Endodermal cell (in vitro differentiated cells): ENCODE data around the gene FAM9C. TPM values are rescaled to one million over a fixed set of nuclear protein-coding genes. Genes with fewer than 3 reads are reported as not detected.

Experiments
- DNase-seq: peaks from one replicate; pipeline ENCODE4 v3.0.0-alpha.2; 2017
- H3K27ac ChIP-seq: 2 replicates; pipeline ENCODE4 v1.5.1; 2013; ENCODE audit warnings: mild to moderate bottlenecking, low read depth, low read length, moderate library complexity
- H3K27me3 ChIP-seq: 2 replicates; pipeline ENCODE4 v1.6.1; 2013; ENCODE audit warnings: mild to moderate bottlenecking, low read length, moderate library complexity; ENCODE audit not compliant: insufficient read depth, control insufficient read depth, poor library complexity, severe bottlenecking
- H3K36me3 ChIP-seq: 2 replicates; pipeline ENCODE4 v1.7.0; 2013; ENCODE audit warnings: mild to moderate bottlenecking, low read length, moderate library complexity; ENCODE audit not compliant: control insufficient read depth, insufficient read depth
- H3K4me1 ChIP-seq: one replicate; pipeline ENCODE4 v1.7.0; 2013; ENCODE audit warnings: low read length; ENCODE audit not compliant: control insufficient read depth, insufficient read depth
- H3K4me3 ChIP-seq: 2 replicates; pipeline ENCODE4 v1.5.1; 2013; ENCODE audit warnings: mild to moderate bottlenecking, low read length, moderate library complexity
- H3K9ac ChIP-seq: 2 replicates; pipeline ENCODE4 v1.6.1; 2013; ENCODE audit warnings: mild to moderate bottlenecking, low read length, moderate library complexity; ENCODE audit not compliant: poor library complexity, severe bottlenecking; ENCODE audit errors: extremely low read depth
- H3K9me3 ChIP-seq: 2 replicates; pipeline ENCODE4 v1.6.1; 2013; ENCODE audit warnings: mild to moderate bottlenecking, low read length, moderate library complexity; ENCODE audit not compliant: control insufficient read depth
- H3K27ac Mint-ChIP-seq: 2 replicates; pipeline ENCODE4 v1.8.0; 2020; ENCODE audit warnings: mixed read lengths
- H3K27me3 Mint-ChIP-seq: 2 replicates; pipeline ENCODE4 v1.8.0; 2021; ENCODE audit warnings: mild to moderate bottlenecking, mixed read lengths; ENCODE audit not compliant: insufficient read depth
- H3K36me3 Mint-ChIP-seq: 2 replicates; pipeline ENCODE4 v1.8.0; 2020; ENCODE audit warnings: low read depth, mixed read lengths
- H3K4me1 Mint-ChIP-seq: 2 replicates; pipeline ENCODE4 v1.8.0; 2020; ENCODE audit warnings: mixed read lengths
- H3K4me3 Mint-ChIP-seq: 2 replicates; pipeline ENCODE4 v1.8.0; 2020; ENCODE audit warnings: mild to moderate bottlenecking, moderate library complexity, mixed read lengths
- H3K9me3 Mint-ChIP-seq: 2 replicates; pipeline ENCODE4 v1.8.0; 2020; ENCODE audit warnings: mild to moderate bottlenecking, mixed read lengths
- CTCF ChIP-seq: fragments of 200-600 bp; sonication (generic); conservative IDR thresholded peaks from 2 replicates; pipeline ENCODE4 v1.5.0; 2021; ENCODE audit warnings: antibody characterized with exemption, mild to moderate bottlenecking
- WGBS, 2 experiments: methylation state at CpG; one replicate each; pipeline versions ENCODE4 v1.1.5 to v1.1.7; 2013; ENCODE audit warnings: missing lambda C conversion rate in 2 of 2, mixed read lengths in 1 of 2; ENCODE audit not compliant: insufficient coverage in 1 of 2, insufficient read length in 1 of 2; 5-methylcytosine and 5-hydroxymethylcytosine counted together
- total RNA-seq, 2 donors: library from RNA; stranded (reverse); fragmentation: NEBNext Ultra II Directional in 1 of 2; extraction: Animal tissue kit (Norgen Biotek cat#: 25700) in 1 of 2; gene quantifications; 2 replicates in 1 of 2; 3 replicates in 1 of 2; pipeline ENCODE4 v1.2.1, GENCODE V29; 2021

FAM9C gene
- total RNA-seq, 2 donors from 2014 or later = not detected

- Histone ChIP-seq H3K36me3 (no peaks in the 10 kb centered on the region), H3K27me3 (no peaks in the 10 kb centered on the region), H3K9me3 (peaks cover 11% of the 10 kb centered on the region), H3K4me1 (no peaks in the 10 kb centered on the region), H3K4me3 (no peak overlapping the region), H3K9ac (no peak overlapping the region), H3K27ac (no peak overlapping the region)
- Mint-ChIP-seq H3K36me3 (no peaks in the 10 kb centered on the region), H3K4me1 (peaks cover 5% of the 10 kb centered on the region), H3K9me3 (peaks cover 54% of the 10 kb centered on the region), H3K27me3 (no peaks in the 10 kb centered on the region), H3K27ac (no peak overlapping the region), H3K4me3 (no peak overlapping the region)
- WGBS, 2 experiments = 86% methylated on average over 4 of the region's 4 CpGs; no CpG with 5 or more reads in 1 of the 2 experiments
- DNase-seq = no peak
- no peak for TF ChIP-seq CTCF
These were observed 58.1 kb downstream of the FAM9C start for GRCh38 chrX:12986164-12986779.

Other genes starting within 250 kb of the FAM9C start
- gene TLR7, start 177.5 kb downstream of the FAM9C start, total RNA-seq = not detected
- gene TLR8, start 138.0 kb downstream of the FAM9C start, total RNA-seq = not detected
- 1,000 to 10,000 TPM; 1,539 to 2,456 TPM for gene TMSB4X, start 69.5 kb downstream of the FAM9C start, total RNA-seq